HG03060 (cell line): ENCODE measurements around the gene FFAR1.

Experiments used
- ATAC-seq: cut with Tn5 transposase; IDR thresholded peaks from one replicate; pipeline ENCODE4 v1.9.1; 2021; ENCODE audit warnings: low read depth, moderate number of reproducible peaks; ENCODE audit not compliant: unreplicated experiment

Gene FFAR1

DNA sequence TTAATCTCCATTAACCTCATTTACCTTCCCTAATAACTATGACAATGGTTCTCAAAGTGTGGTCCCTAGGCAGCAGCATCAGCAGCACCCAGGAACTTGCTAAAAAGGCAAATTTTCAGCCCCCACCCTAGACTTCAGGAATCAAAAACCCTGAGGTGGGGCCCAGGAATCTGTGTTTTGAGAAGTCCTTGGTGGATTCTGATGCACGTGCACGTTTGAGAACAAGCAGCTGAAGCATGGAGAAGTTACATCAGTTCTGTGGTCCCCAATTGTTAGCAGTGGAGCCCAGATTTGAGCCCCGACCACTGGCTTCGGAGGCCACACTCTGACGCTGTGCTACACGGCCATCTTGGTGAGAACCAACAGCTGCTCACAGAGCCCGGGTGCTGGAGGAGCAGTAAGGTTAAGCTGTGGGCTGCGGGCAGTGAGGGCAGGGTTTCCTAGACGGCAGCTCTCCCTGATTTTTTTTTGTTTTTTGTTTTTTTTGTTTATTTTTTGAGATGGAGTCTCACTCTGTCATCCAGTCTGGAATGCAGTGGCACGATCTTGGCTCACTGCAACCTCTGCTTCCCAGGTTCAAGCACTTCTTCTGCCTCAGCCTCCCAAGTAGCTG is 32.7 kb upstream of the FFAR1 start:
- ATAC-seq: no peak

DNA sequence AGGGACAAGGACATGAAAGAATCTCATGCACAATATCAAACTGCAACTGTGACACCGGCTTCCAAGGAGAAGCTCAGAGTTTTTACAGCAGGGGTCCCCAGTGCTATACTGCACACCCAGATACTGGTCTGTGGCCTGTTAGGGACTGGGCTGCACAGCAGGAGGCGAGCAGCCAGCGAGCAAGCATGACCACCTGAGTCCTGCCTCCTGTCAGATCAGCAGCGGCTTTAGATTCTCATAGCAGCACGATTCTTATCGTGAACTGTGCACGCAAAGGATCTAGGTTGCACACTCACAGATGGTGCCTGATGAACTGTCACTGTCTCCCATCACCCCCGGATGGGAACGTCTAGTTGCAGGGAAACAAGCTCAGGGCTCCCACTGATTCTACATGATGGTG is 31.8 kb upstream of the FFAR1 start:
- no peak for ATAC-seq

DNA sequence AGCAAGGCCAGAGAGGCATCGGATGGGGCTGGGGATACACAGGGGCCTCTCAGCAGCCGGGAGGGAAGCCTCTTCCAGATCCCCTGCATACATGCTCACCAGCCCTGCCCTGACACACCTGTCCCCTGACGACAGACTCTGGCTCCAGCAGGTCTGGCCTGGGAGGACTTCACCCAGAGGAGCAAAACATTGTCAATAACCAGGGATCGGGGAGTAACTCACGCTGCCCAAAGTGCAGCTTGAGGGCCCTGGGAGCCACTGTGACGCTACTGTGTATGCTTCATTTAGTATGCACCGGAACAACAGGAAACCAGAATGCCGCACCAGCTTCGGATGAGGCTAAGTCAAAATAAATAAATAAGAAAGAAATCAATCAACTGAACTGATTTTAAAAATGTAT is 31.1 kb upstream of the FFAR1 start:
- ATAC-seq: no peak

DNA sequence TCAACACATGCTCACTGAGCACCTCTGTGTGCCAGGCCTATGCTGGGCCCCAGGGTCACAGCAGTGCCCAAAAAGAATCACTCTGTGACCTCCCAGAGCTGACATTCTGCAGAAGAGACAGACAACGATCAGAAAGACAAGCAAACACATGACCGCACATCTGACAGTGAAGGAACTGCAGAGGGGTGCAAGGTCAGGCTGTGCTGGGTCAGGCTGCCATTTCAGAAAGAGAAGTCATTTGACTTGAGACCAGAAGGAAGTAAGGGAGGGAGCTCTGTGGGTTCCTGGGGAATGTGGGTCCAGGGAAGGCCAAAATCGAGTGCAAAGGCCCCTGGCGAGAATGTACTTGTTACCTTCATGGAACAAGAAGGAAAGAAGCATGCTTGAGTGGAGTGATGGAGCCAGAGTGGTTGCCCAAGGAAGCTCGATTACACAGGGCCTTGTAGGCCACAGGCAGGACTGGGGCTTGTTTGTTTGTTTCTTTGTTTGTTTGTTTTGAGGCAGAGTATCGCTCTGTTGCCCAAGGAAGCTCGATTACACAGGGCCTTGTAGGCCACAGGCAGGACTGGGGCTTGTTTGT is 30.1 kb upstream of the FFAR1 start:
- ATAC-seq: no peak

DNA sequence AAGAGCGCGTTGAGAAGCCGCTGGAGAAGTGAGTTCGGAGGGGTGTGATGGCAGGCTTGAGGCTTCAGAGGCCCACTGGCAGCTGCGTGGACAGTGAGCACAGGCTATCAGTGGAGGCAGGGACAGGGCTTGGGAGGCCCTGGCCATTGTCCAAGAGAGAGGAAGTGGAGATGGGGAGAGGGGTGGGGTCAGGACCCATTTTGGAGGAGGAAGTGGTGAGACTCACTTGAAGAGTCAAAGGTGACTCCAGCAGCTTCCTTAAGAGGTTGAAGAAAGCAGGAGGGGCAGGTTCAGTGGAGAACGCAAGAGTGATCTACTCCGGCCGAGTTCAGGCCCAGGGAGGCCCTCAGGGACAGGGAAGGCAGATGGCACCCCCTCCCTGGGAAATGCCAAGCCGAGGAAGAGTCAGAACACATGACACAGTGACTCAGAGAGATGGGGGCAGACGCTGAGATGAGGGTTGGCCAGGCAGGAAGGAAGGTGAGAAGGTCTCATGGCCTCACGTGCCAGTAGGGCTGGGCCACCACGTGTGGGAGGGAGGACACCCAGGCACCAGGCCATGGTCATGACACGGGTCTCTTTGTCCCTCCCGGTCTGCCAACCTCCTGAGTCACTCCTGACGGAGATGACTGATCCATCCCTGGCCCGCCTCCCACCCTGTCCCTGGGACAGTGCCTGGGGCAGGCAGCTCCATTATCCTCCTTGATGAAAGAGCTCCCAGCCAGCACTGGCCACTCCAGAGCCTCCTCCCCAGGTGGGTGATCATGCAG is 28.8 kb upstream of the FFAR1 start:
- ATAC-seq: no peak

DNA sequence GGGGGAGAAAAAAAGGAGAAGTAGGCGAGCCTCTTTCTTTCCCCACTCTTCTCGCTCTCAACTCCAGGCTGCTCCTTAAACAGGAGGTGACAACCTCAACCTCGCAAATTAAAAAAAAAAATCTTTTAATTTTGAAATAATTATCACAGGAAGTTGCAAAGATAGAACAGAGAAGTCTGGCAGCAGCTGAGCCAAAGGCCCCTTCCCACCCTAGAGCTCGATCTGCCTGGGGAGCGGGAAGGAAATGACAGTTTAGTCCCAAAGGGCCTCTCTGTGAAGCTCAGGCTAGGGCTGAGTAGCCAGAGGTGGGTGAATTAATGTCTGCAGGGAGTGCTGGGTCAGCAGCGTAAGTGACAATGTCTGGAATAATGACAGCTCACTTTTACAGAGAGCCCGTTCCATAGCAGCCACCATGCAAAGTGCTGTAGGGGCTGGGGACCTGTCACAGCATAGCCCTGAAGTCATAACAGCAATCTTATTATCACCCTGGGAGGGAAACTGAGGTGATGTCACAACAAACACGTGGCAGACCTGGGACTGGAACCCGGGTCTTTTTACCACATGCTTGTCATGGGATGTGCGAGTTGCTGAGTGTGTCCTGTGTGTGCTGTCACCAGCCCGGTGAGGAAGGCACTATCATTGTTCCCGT is 27.5 kb upstream of the FFAR1 start:
- ATAC-seq: no peak

DNA sequence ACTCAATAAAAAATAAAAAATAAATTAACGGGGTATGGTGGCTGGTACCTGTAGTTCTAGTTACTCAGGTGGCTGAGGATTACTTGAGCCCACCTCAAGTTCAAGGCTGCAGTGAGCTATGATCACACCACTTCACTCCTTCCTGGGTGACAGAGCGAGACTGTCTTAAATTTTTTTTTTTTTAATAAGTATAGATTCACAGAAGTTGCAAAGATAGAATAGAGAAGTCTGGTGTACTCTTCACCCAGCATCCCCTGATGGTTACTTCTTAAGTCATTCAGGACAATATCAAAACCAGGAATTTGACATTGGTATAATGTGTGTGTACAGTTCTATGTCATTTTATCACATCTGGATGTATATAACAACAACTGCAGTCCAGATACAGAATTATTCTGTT is 26.4 kb upstream of the FFAR1 start:
- no peak for ATAC-seq

DNA sequence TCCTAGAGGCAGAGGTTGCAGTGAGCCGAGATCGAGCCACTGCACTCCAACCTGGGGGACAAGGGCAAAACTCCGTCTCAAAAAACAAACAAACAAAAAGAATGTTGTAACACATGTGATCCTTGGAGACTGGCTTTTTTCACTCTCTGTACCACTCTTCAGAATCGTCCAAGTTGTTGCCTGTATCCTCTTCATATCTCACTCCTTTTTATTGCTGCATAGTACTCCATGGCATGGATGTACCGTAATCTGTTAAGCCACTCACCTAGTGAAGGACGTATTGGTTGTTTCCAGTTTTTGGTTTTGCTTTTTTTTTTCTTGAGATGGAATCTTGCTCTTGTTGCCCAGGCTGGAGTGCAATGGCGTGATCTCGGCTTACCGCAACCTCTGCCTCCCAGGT is 25.7 kb upstream of the FFAR1 start:
- ATAC-seq: no peak

DNA sequence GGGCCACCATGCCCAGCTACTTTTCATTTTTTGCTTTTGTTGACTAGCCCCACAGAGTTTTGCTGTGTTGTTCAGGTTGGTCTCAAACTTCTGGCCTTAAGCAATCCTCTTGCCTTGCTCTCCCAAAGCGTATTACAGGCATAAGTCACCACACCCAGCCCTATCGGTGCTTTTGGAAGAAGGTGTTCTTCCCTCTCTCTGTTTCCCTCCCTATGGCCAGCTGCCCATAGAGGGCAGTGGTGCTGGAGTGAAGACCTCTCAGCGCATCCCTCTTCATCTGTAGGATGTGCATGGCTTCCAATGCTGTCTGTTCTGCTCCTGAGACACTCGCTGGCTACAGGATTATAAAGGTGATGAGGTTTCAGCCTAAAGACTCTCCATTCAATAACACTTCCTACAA is 20.1 kb upstream of the FFAR1 start:
- ATAC-seq: no peak

DNA sequence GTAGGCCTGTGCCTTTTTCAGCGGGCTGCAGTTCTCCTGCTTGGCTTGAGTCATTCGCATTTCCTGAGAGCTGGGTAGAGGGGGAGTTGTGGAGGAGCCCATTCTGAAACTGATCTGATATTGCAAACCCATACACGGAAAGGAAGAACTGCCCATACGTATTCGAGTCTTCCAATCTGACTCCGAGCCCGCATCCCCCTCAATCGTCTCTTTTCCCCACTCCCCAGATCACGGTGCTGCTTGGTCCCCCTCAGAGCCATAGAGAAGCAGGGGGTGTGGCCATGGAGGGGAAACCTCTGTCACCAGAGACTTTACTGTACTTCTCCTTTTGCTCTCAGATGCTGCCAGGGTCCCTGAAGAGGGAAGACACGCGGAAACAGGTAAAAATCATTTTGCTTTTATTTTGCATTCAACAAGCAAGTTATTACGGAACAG is 18.8 kb upstream of the FFAR1 start, which contains the start of gene CD22:
Gene CD22, plus strand, starts transcription at position 337 of the 435 bp plus-strand sequence. CDS start 2,854 bp downstream, outside the sequence.
- ATAC-seq: no peak

DNA sequence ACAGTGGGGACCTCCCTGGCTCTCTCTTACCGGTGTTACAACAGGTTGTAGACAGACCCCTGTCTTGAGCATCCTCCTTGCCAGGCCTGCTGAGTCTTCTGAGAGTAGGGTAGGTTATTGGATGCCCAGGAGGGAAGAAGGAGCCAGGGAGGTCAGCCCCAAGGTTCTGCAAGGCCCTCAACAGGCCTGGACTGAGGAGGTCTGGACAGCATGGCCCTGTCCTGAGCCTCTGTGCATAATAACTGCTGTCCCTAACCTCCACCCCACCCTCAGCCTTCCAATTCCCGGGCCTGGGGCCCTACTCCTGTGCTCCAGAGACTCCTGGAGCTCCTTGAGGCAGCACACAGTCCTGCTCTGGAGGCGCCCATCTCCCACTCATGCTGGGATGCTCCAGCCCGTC is 18.4 kb upstream of the FFAR1 start:
- no peak for ATAC-seq

DNA sequence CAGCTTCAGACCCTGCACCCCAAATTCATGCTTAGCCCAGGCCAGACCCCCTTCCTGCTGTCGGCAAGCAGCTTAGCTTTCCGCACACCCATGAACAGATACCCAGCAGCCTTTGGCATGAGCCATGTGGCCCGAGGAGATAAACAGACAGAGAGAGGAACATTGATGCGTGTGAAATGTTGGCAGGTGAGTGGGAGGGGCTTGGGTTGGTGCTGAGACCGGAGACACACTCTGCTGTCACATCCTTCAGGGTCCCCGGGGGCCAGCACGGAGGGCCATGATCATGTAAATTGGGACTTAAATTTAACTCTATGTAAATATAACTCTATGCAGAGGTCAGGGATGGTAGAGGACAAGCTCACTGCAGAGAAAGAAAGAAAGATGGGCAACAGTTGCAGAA is 17.2 kb upstream of the FFAR1 start:
- ATAC-seq: peak; percentile 47

DNA sequence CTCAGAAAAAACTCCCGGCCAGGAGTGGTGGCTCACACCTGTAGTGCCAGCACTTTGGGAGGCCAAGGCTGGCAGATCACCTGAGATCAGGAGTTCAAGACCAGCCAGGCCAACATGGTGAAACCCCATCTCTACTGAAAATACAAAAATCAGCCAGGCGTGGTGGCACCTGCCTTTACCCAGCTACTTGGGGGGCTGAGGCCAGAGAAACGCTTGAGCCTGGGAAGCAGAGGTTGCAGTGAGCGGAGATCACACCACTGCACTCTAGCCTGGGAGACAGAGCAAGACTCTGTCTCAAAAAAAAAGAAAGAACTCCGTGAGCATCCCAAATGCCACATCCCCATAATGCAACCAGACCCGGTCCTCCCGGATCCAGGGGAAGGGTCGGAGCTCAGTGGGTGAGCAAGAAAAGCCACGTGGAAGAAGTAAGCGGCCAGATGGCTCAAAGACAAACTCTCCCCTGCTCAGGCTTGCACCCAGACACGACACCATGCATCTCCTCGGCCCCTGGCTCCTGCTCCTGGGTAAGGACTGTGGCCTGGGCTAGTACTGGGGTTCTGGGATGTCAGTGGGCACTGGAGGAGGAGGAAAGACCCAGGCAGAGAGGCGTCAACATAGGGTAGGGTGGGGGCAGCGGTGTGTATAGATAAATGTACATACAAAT is 16.0 kb upstream of the FFAR1 start:
- no peak for ATAC-seq

DNA sequence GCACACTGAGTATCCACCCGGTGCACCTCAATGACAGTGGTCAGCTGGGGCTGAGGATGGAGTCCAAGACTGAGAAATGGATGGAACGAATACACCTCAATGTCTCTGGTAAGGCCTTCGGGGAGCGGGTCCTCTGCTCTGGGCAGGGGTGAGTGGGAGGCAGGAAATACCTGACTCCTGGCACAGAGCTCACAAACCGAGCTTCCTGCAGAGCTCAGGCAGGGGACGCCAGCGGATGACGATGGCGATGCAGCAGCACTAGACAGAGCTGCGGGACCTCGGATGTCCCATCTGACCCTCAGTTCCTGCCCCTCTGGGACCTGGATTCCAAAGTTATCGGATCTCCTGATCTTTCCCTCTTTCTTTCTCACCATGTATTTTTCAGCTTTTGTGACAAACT is 14.9 kb upstream of the FFAR1 start:
- ATAC-seq: no peak

DNA sequence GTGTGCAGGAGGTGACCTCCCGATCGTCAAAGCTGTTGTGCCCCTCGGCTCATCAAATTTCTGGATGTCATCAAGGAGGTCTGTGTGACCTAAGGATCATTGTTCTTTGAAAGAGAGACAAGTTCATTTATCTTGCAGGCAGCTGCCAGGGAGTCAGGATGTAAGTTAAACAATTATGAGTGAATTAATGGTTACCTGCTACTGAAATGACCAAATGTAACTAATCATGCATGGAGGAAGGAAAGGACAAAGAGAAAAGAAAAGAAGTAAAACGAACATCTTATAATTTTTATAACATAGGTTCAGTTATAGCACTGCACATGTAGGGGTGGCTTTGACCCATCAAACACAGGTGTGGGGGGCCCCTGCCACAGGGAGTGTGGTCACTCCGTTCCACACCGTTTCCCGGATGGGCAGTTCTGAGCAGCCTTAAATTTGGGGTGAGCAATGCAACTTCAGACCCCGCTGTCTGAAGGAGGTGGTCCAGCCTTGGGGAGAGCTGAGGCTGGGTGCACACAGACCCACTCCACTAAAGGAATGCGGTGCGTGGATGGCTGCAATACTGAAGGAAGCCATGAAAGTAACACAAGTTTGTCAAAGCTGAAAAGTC is 13.5 kb upstream of the FFAR1 start:
- ATAC-seq: no peak

DNA sequence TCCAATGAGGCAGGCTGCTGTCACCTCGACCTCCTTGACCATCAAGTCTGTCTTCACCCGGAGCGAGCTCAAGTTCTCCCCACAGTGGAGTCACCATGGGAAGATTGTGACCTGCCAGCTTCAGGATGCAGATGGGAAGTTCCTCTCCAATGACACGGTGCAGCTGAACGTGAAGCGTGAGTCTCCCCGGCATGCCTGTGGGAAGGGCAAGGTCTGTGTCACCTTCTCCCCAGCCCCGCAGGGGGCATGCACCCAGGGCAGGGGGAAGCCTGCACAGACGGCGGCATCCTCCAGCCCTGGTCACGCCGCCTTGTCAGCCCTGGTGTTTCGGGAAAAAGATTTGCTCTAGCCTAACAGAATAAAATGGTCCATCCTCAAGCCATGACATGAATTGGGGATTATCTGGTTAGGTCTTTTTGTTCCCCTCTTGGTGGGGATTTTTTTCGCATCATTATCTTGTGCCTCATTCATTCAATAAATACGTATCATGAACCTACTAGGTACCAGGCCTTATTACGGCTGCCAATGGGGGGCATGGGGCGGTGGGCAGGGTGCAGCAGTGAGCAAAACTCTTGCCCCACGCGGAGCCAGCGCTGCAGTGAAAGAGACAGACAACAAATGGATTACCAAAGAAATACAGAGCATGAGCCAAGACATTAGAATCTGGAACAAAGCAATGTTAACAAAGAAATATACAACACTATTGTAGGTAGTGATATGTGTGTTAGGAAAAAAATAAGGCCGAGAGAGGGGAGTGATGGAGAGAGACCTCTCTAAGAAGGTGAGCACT is 11.3 kb upstream of the FFAR1 start:
- no peak for ATAC-seq

DNA sequence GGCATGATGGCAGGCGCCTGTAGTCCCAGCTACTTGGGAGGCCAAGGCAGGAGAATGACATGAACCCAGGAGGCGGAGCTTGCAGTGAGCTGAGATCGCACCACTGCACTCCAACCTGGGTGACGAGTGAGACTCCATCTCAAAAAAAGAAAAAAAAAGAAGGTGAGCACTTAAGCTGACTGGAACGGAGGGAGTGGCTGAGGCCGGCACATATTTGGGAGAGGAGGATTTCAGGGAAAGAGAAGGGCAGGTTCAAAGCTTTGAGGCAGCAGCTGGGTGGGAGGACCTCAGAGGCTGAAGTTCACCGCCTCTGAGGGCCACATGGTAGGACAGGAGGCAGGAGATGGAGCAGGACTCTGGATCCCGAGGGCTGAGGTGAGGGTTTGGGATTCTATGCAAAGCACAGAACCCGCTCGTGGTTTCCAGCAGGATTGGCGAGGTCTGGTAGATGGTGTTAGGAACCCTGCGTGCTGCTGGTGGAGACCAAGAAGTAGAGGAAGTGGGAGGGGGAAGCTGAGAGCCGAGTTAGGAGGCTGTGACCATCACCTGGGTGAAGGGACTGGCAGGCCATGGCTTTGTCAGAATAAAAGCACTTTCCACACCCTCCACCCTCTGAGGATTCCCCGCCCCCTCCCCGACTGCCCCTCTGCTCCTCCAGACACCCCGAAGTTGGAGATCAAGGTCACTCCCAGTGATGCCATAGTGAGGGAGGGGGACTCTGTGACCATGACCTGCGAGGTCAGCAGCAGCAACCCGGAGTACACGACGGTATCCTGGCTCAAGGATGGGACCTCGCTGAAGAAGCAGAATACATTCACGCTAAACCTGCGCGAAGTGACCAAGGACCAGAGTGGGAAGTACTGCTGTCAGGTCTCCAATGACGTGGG is 10.4 kb upstream of the FFAR1 start:
- ATAC-seq: no peak

DNA sequence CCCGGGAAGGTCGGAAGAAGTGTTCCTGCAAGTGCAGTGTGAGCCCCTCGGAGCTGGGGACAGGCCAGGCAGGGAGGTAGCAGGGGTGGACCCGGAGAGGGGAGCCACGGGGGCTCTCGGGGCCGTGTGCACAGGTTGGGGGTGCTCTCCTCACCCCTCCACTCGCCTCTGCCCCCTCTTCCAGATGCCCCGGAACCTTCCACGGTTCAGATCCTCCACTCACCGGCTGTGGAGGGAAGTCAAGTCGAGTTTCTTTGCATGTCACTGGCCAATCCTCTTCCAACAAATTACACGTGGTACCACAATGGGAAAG is 9.8 kb upstream of the FFAR1 start:
- ATAC-seq: no peak

DNA sequence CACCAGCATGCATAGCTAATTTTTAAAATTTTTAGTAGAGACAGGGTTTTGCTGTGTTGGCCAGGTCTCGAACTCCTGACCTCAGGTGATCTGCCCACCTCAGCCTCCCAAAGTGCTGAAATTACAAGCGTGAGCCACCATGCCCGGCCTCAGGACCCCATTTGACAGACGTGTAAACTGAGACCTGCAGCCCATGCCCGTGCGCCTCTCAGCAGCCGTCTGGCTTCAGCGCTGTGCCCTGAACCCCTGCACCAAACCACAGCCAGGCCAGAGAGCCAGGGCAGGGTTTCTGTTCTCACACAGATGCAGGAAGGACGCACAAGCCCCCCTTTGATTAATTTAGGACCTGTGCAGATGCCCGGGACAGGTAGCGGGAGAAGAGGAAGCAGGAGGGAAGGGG is 7.3 kb upstream of the FFAR1 start:
- ATAC-seq: no peak
